Neuronal stem cell (in vitro differentiated cells): Measurements from ENCODE around the gene SPDYE3.
"Not testable (repeated sequence)": the region's sequence is repeated elsewhere in the genome, so short reads cannot be mapped to it uniquely, and the experiment has no call there.

Experiments
- DNase-seq: peaks from one replicate; pipeline ENCODE4 v3.0.0-alpha.2; 2013; ENCODE audit warnings: low spot score
- H2AFZ ChIP-seq: one replicate; pipeline ENCODE4 v1.6.1; 2013; ENCODE audit warnings: mild to moderate bottlenecking, low read length, inconsistent platforms
- H2AK5ac ChIP-seq: 2 replicates; pipeline ENCODE4 v1.6.1; 2013; ENCODE audit warnings: low read depth, mild to moderate bottlenecking, inconsistent platforms, low read length, moderate library complexity, mixed read lengths
- H2BK120ac ChIP-seq: 2 replicates; pipeline ENCODE4 v1.6.1; 2013; ENCODE audit warnings: low read depth, mild to moderate bottlenecking, inconsistent platforms, low read length, moderate library complexity, mixed read lengths
- H2BK12ac ChIP-seq: one replicate; pipeline ENCODE4 v1.6.1; 2013; ENCODE audit warnings: low read length, inconsistent platforms
- H2BK15ac ChIP-seq: 2 replicates; pipeline ENCODE4 v1.6.1; 2013; ENCODE audit warnings: mild to moderate bottlenecking, low read length, inconsistent platforms, mixed read lengths
- H2BK5ac ChIP-seq: one replicate; pipeline ENCODE4 v1.6.1; 2013; ENCODE audit warnings: inconsistent platforms, mild to moderate bottlenecking, low read length, moderate library complexity
- H3K14ac ChIP-seq: one replicate; pipeline ENCODE4 v1.6.1; 2013; ENCODE audit warnings: low read length, inconsistent platforms
- H3K18ac ChIP-seq: 2 replicates; pipeline ENCODE4 v1.6.1; 2013; ENCODE audit warnings: low read length, inconsistent platforms
- H3K23ac ChIP-seq: 2 replicates; pipeline ENCODE4 v1.6.1; 2013; ENCODE audit warnings: low read depth, mild to moderate bottlenecking, mixed read lengths, low read length, inconsistent platforms; ENCODE audit not compliant: poor library complexity
- H3K27ac ChIP-seq: replicated peaks from 3 replicates; pipeline ENCODE4 v1.5.1; 2013; ENCODE audit warnings: low read length, inconsistent platforms
- H3K27me3 ChIP-seq, 3 experiments: 2 replicates each; pipeline ENCODE4 v1.6.1; 2013; ENCODE audit warnings: low read length in 3 of 3, mild to moderate bottlenecking in 2 of 3, inconsistent platforms in 1 of 3, low read depth in 1 of 3, mixed read lengths in 1 of 3, moderate library complexity in 1 of 3; ENCODE audit not compliant: control insufficient read depth in 3 of 3, insufficient read depth in 3 of 3
- H3K36me3 ChIP-seq, 2 donors: replicated peaks in 1 of 2; 2 replicates each; pipeline ENCODE4 v1.6.1; 2013; ENCODE audit warnings: low read length in 2 of 2; ENCODE audit not compliant: control insufficient read depth in 2 of 2, insufficient read depth in 2 of 2
- H3K4ac ChIP-seq: 2 replicates; pipeline ENCODE4 v1.6.1; 2013; ENCODE audit warnings: inconsistent platforms, mild to moderate bottlenecking, low read length, moderate library complexity
- H3K4me1 ChIP-seq, 2 donors: 1 replicate in 1 of 2; 2 replicates in 1 of 2; pipeline ENCODE4 v1.6.1; 2013; ENCODE audit warnings: low read length in 2 of 2, low read depth in 1 of 2; ENCODE audit not compliant: control insufficient read depth in 2 of 2, insufficient read depth in 1 of 2
- H3K4me2 ChIP-seq: one replicate; pipeline ENCODE4 v1.6.1; 2013; ENCODE audit warnings: mild to moderate bottlenecking, low read length, inconsistent platforms; ENCODE audit not compliant: insufficient read depth, poor library complexity, severe bottlenecking
- H3K4me3 ChIP-seq, 2 donors: 2 replicates each; pipeline ENCODE4 v1.5.1; 2013; ENCODE audit warnings: low read length in 2 of 2, mild to moderate bottlenecking in 2 of 2, inconsistent platforms in 1 of 2, moderate library complexity in 1 of 2
- H3K79me1 ChIP-seq: one replicate; pipeline ENCODE4 v1.6.1; 2013; ENCODE audit warnings: low read depth, mild to moderate bottlenecking, inconsistent platforms, low read length, moderate library complexity
- H3K9ac ChIP-seq: one replicate; pipeline ENCODE4 v1.6.1; 2013; ENCODE audit warnings: mild to moderate bottlenecking, low read depth, low read length, inconsistent platforms; ENCODE audit not compliant: poor library complexity
- H3K9me3 ChIP-seq, 2 donors: replicated peaks in 1 of 2; 2 replicates each; pipeline versions ENCODE3 to v1.6.1; 2013; ENCODE audit warnings: low read length in 2 of 2, mild to moderate bottlenecking in 2 of 2, inconsistent platforms in 1 of 2, low read depth in 1 of 2, mixed read lengths in 1 of 2, moderate library complexity in 1 of 2; ENCODE audit not compliant: control insufficient read depth in 2 of 2, insufficient read depth in 1 of 2
- H4K8ac ChIP-seq: one replicate; pipeline ENCODE4 v1.6.1; 2013; ENCODE audit warnings: low read depth, mild to moderate bottlenecking, inconsistent platforms, low read length, moderate library complexity
- H4K91ac ChIP-seq: one replicate; pipeline ENCODE4 v1.6.1; 2013; ENCODE audit warnings: low read length, low read depth, mild to moderate bottlenecking, inconsistent platforms; ENCODE audit not compliant: poor library complexity
- WGBS, 2 donors: extraction: QIAGEN DNeasy Blood & Tissue Kit; methylation state at CpG; one replicate each; pipeline ENCODE4 v1.1.7; 2013; ENCODE audit warnings: missing lambda C conversion rate in 2 of 2, mixed read lengths in 1 of 2; ENCODE audit not compliant: insufficient read length in 2 of 2, insufficient replicate concordance in 1 of 2; ENCODE audit errors: extremely low coverage in 2 of 2; 5-methylcytosine and 5-hydroxymethylcytosine counted together

SPDYE3 gene

GRCh38 chr7:100360135-100360854 is 52.8 kb downstream of the SPDYE3 start:
- Histone ChIP-seq H4K8ac (no peak overlapping the region), H2AK5ac (no peak overlapping the region), H3K4me1 (no peaks in the 10 kb centered on the region), H2BK120ac (no peak overlapping the region), H2BK15ac (no peak overlapping the region), H3K79me1 (no peaks in the 10 kb centered on the region), H3K4me2 (no peak overlapping the region), H3K4ac (no peak overlapping the region), H3K14ac (no peak overlapping the region), H3K27me3 (no peaks in the 10 kb centered on the region), H3K23ac (no peak overlapping the region), H4K91ac (no peak overlapping the region), H2BK5ac (no peak overlapping the region), H3K9me3 (no peaks in the 10 kb centered on the region), H3K18ac (no peak overlapping the region), H2AFZ (no peak overlapping the region), H3K4me3 (no peak overlapping the region), H3K9ac (no peak overlapping the region), H3K27ac (no peak overlapping the region), H2BK12ac (no peak overlapping the region), H3K36me3 (peaks cover 49 to 97% of the 10 kb centered on the region in 2 donors)
- no peak for DNase-seq
- no CpG with 5 or more reads among the region's 3 CpGs for WGBS, 2 donors

GRCh38 chr7:100363098-100363497 is 55.6 kb downstream of the SPDYE3 start:
- Histone ChIP-seq H3K27me3 (no peaks in the 10 kb centered on the region), H2BK15ac (no peak overlapping the region), H3K27ac (no peak overlapping the region), H2BK120ac (no peak overlapping the region), H3K79me1 (no peaks in the 10 kb centered on the region), H3K18ac (no peak overlapping the region), H3K9ac (no peak overlapping the region), H3K14ac (no peak overlapping the region), H2AK5ac (no peak overlapping the region), H2BK12ac (no peak overlapping the region), H3K9me3 (no peaks in the 10 kb centered on the region), H4K8ac (no peak overlapping the region), H3K4me2 (no peak overlapping the region), H2AFZ (no peak overlapping the region), H3K36me3 (peaks cover 38 to 89% of the 10 kb centered on the region in 2 donors), H4K91ac (no peak overlapping the region), H3K4ac (no peak overlapping the region), H3K23ac (no peak overlapping the region), H3K4me3 (no peak overlapping the region), H2BK5ac (no peak overlapping the region), H3K4me1 (no peaks in the 10 kb centered on the region)
- DNase-seq: no peak

DNA sequence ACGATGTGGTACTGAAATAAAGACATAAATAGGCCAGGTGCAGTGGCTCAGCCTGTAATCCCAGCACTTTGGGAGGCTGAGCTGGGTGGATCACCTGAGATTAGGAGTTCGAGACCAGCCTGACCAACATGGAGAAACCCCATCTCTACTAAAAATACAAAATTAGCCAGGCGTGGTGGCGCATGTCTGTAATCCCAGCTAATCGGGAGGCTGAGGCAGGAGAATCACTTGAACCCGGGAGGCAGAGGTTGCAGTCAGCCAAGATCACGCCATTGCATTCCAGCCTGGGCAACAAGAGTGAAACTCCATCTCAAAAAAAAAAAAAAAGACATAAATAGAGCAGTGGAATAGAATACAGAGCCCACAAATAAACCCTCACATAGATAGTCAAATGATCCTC is 56.3 kb downstream of the SPDYE3 start:
- not testable (repeated sequence) for H3K9ac ChIP-seq, H4K8ac ChIP-seq, H3K27ac ChIP-seq, H3K4ac ChIP-seq, H4K91ac ChIP-seq, H3K23ac ChIP-seq, H3K27me3 ChIP-seq, H3K79me1 ChIP-seq, H3K14ac ChIP-seq, H3K4me2 ChIP-seq, H3K9me3 ChIP-seq, H2AK5ac ChIP-seq, H3K4me1 ChIP-seq, H2BK5ac ChIP-seq, H2BK120ac ChIP-seq, H2BK15ac ChIP-seq, H3K18ac ChIP-seq, H2BK12ac ChIP-seq, H2AFZ ChIP-seq, H3K4me3 ChIP-seq, DNase-seq
- H3K36me3 ChIP-seq: peaks cover 38 to 89% of the 10 kb centered on the region in 2 donors
- no CpG with 5 or more reads among the region's 7 CpGs for WGBS, 2 donors

GRCh38 chr7:100364480-100364879 is 57.0 kb downstream of the SPDYE3 start:
- Histone ChIP-seq H3K27me3 (no peaks in the 10 kb centered on the region), H3K23ac (no peak overlapping the region), H3K4me3 (no peak overlapping the region), H3K14ac (no peak overlapping the region), H3K9me3 (no peaks in the 10 kb centered on the region), H2AFZ (no peak overlapping the region), H2AK5ac (no peak overlapping the region), H3K36me3 (peaks cover 34 to 83% of the 10 kb centered on the region in 2 donors), H3K4me1 (peaks cover 0 to 3% of the 10 kb centered on the region in 2 donors), H3K79me1 (no peaks in the 10 kb centered on the region), H2BK12ac (no peak overlapping the region), H3K27ac (no peak overlapping the region), H4K91ac (no peak overlapping the region), H3K18ac (no peak overlapping the region), H3K9ac (no peak overlapping the region), H2BK5ac (no peak overlapping the region), H3K4ac (no peak overlapping the region), H2BK15ac (no peak overlapping the region), H2BK120ac (no peak overlapping the region), H4K8ac (no peak overlapping the region), H3K4me2 (no peak overlapping the region)
- DNase-seq: no peak
- WGBS, 2 donors: no CpG with 5 or more reads among the region's 6 CpGs
